GM10248 (cell line): ENCODE measurements around the gene CDH7.

Source experiments
- CTCF ChIA-PET: fragments of 300-600 bp; sonication (Branson Sonifier 250); formaldehyde crosslinking; extraction: SDS; loops from one replicate; lab custom pipeline; 2021; ENCODE audit warnings: antibody characterized with exemption; lab: Yijun Ruan, JAX
- POLR2A ChIA-PET: fragments of 350-650 bp; sonication (Branson Sonifier 250); formaldehyde crosslinking; extraction: SDS; loops from one replicate; lab custom pipeline; 2020; ENCODE audit warnings: antibody characterized with exemption; lab: Yijun Ruan, JAX
- DNase-seq: peaks from one replicate; pipeline ENCODE4 v3.0.0; 2012; ENCODE audit errors: extremely low spot score
- CTCF ChIP-seq: IDR thresholded peaks from 2 replicates; pipeline ENCODE4 v1.5.1; 2012; ENCODE audit warnings: mild to moderate bottlenecking, low read depth; ENCODE audit errors: extremely low read depth, missing control alignments, control extremely low read depth

CDH7 gene

GRCh38 chr18:65906621-65907034, 155.8 kb downstream of the CDH7 start:
- POLR2A ChIA-PET, result no interaction called here
- TF ChIP-seq CTCF, result no peak
- DNase-seq, result no peak
- CTCF ChIA-PET, result no interaction called here

GRCh38 chr18:65907281-65907680, 156.5 kb downstream of the CDH7 start:
- CTCF ChIA-PET, result no interaction called here
- no peak for TF ChIP-seq CTCF
- POLR2A ChIA-PET, result no interaction called here
- no peak for DNase-seq

- TF ChIP-seq CTCF, result no peak
Observed at GRCh38 chr18:65919018-65919417, 168.2 kb downstream of the CDH7 start.

GRCh38 chr18:65919663-65920062, 168.9 kb downstream of the CDH7 start:
- no peak for DNase-seq
- POLR2A ChIA-PET, result no interaction called here
- no peak for TF ChIP-seq CTCF
- CTCF ChIA-PET, result no interaction called here

More at GRCh38 chr18:65919018-65919417, 168.2 kb downstream of the CDH7 start:
- DNase-seq, result no peak
- ChIA-PET POLR2A (no interaction called here), CTCF (no interaction called here)

- ChIA-PET CTCF (no interaction called here), POLR2A (no interaction called here)
- no peak for TF ChIP-seq CTCF
- no peak for DNase-seq
Observed at GRCh38 chr18:65922103-65922502, 171.3 kb downstream of the CDH7 start.

GRCh38 chr18:65924904-65925303, 174.1 kb downstream of the CDH7 start:
- no peak for DNase-seq
- CTCF ChIA-PET, result no interaction called here
- POLR2A ChIA-PET, result no interaction called here
- TF ChIP-seq CTCF, result no peak

GRCh38 chr18:65934874-65935273, 184.1 kb downstream of the CDH7 start:
- CTCF ChIA-PET, result no interaction called here
- no peak for TF ChIP-seq CTCF
- DNase-seq, result no peak

More at GRCh38 chr18:65934874-65935273, 184.1 kb downstream of the CDH7 start:
- POLR2A ChIA-PET, result no interaction called here
